Activated T-cell treated with anti-CD3 and anti-CD28 coated beads, Interleukin-2, amount 50 U/mL, for 72 hours (primary cell): Measurements from ENCODE around the gene KRTAP22-2. TPM values are rescaled to one million over a fixed set of nuclear protein-coding genes. Genes with fewer than 3 reads are reported as not detected.

Experiments used
- ATAC-seq, 2 donors: fragments of 150-1000 bp; cut with Tn5 transposase; replicated peaks in 1 of 2; 2 replicates each; pipeline ENCODE4 v1.10.0; 2021; ENCODE audit warnings: moderate library complexity in 2 of 2, mild to moderate bottlenecking in 1 of 2
- DNase-seq, 2 donors: peaks; one replicate each; pipeline ENCODE4 v3.0.0; 2021 to 2022; ENCODE audit warnings: mixed read lengths in 1 of 2
- H3K27ac Mint-ChIP-seq: one replicate; pipeline ENCODE4 v1.8.0; 2022; ENCODE audit warnings: mild to moderate bottlenecking, moderate library complexity, mixed read lengths
- H3K27me3 Mint-ChIP-seq: one replicate; pipeline ENCODE4 v1.8.0; 2022; ENCODE audit warnings: low read depth, mixed read lengths
- H3K36me3 Mint-ChIP-seq, 2 donors: one replicate each; pipeline ENCODE4 v1.8.0; 2022; ENCODE audit warnings: mixed read lengths in 2 of 2, mild to moderate bottlenecking in 1 of 2; ENCODE audit not compliant: insufficient read depth in 2 of 2
- H3K4me1 Mint-ChIP-seq: one replicate; pipeline ENCODE4 v1.8.0; 2022; ENCODE audit warnings: low read depth, mixed read lengths
- H3K4me3 Mint-ChIP-seq, 2 donors: one replicate each; pipeline ENCODE4 v1.8.0; 2022; ENCODE audit warnings: mild to moderate bottlenecking in 2 of 2, mixed read lengths in 2 of 2, moderate library complexity in 2 of 2
- H3K9me3 Mint-ChIP-seq, 2 donors: one replicate each; pipeline ENCODE4 v1.8.0; 2022; ENCODE audit warnings: mixed read lengths in 2 of 2
- total RNA-seq, 2 donors: library from RNA; stranded (reverse); gene quantifications; one replicate each; pipeline ENCODE4 v1.2.3, GENCODE V29; 2022

The KRTAP22-2 gene
- total RNA-seq, 2 donors from 2014 or later, result not detected

- ATAC-seq, result no peak
- H3K9me3 Mint-ChIP-seq, result peaks cover 3 to 4% of the 10 kb centered on the region in 2 donors
- H3K36me3 Mint-ChIP-seq, result no peaks in the 10 kb centered on the region
These were observed 10.6 kb upstream of the KRTAP22-2 start, which contains the start of gene KRTAP22-1 for GRCh38 chr21:30600787-30601186. KRTAP22-1 (plus strand) TSS chr21:30601087.

GRCh38 chr21:30598802-30599201, 8.6 kb upstream of the KRTAP22-2 start, which contains the start of gene KRTAP6-2:
KRTAP6-2 (minus strand) TSS chr21:30598902; CDS start chr21:30598874, 28 bp downstream.
- ATAC-seq (no peak), DNase-seq (no peak)
- Mint-ChIP-seq H3K4me1 (no peaks in the 10 kb centered on the region), H3K27me3 (no peaks in the 10 kb centered on the region), H3K36me3 (no peaks in the 10 kb centered on the region), H3K4me3 (no peak within 1 kb of the TSS), H3K9me3 (peaks cover 0 to 4% of the 10 kb centered on the region in 2 donors), H3K27ac (no peak within 1 kb of the TSS)

More at GRCh38 chr21:30600787-30601186, 10.6 kb upstream of the KRTAP22-2 start, which contains the start of gene KRTAP22-1:
- H3K4me3 Mint-ChIP-seq, result no peak within 1 kb of the TSS
- H3K27ac Mint-ChIP-seq, result no peak within 1 kb of the TSS
- H3K27me3 Mint-ChIP-seq, result no peaks in the 10 kb centered on the region
- DNase-seq, result no peak
- no peaks in the 10 kb centered on the region for H3K4me1 Mint-ChIP-seq

- H3K4me3 Mint-ChIP-seq, result no peak within 1 kb of the TSS
- H3K9me3 Mint-ChIP-seq, result peaks cover 0 to 2% of the 10 kb centered on the region in 2 donors
- ATAC-seq, result no peak
- H3K4me1 Mint-ChIP-seq, result no peaks in the 10 kb centered on the region
- no peak for DNase-seq
- H3K27ac Mint-ChIP-seq, result no peak within 1 kb of the TSS
- H3K36me3 Mint-ChIP-seq, result no peaks in the 10 kb centered on the region
- no peaks in the 10 kb centered on the region for H3K27me3 Mint-ChIP-seq
These were observed 1.9 kb upstream of the KRTAP22-2 start, which contains the start of gene KRTAP6-3 for GRCh38 chr21:30592140-30592539. KRTAP6-3 (plus strand) TSS chr21:30592440; CDS start chr21:30592446, 6 bp downstream.

- Mint-ChIP-seq H3K27me3 (no peaks in the 10 kb centered on the region), H3K4me1 (no peaks in the 10 kb centered on the region), H3K9me3 (no peaks in the 10 kb centered on the region), H3K27ac (no peak overlapping the region), H3K4me3 (no peak overlapping the region), H3K36me3 (no peaks in the 10 kb centered on the region)
- DNase-seq (no peak), ATAC-seq (no peak)
These were observed 7.3 kb downstream of the KRTAP22-2 start for GRCh38 chr21:30582870-30583269.

GRCh38 chr21:30580132-30580531, 10.1 kb downstream of the KRTAP22-2 start:
- Mint-ChIP-seq H3K4me3 (no peak overlapping the region), H3K36me3 (no peaks in the 10 kb centered on the region), H3K9me3 (peaks cover 0 to 3% of the 10 kb centered on the region in 2 donors), H3K27me3 (no peaks in the 10 kb centered on the region), H3K27ac (no peak overlapping the region), H3K4me1 (no peaks in the 10 kb centered on the region)
- DNase-seq, result no peak
- ATAC-seq, result no peak

GRCh38 chr21:30579346-30579745, 10.9 kb downstream of the KRTAP22-2 start:
- no peak for DNase-seq
- Mint-ChIP-seq H3K36me3 (no peaks in the 10 kb centered on the region), H3K4me3 (no peak overlapping the region), H3K9me3 (peaks cover 0 to 3% of the 10 kb centered on the region in 2 donors), H3K27ac (no peak overlapping the region), H3K4me1 (no peaks in the 10 kb centered on the region), H3K27me3 (no peaks in the 10 kb centered on the region)
- no peak for ATAC-seq

GRCh38 chr21:30577766-30578165, 12.4 kb downstream of the KRTAP22-2 start:
- peaks cover 0 to 3% of the 10 kb centered on the region in 2 donors for H3K9me3 Mint-ChIP-seq
- H3K4me1 Mint-ChIP-seq, result no peaks in the 10 kb centered on the region
- no peak overlapping the region for H3K27ac Mint-ChIP-seq
- no peaks in the 10 kb centered on the region for H3K27me3 Mint-ChIP-seq
- H3K36me3 Mint-ChIP-seq, result no peaks in the 10 kb centered on the region
- H3K4me3 Mint-ChIP-seq, result no peak overlapping the region
- DNase-seq (no peak), ATAC-seq (no peak)

- H3K27me3 Mint-ChIP-seq, result no peaks in the 10 kb centered on the region
- H3K4me1 Mint-ChIP-seq, result no peaks in the 10 kb centered on the region
- H3K36me3 Mint-ChIP-seq, result no peaks in the 10 kb centered on the region
- H3K4me3 Mint-ChIP-seq, result no peak overlapping the region
- DNase-seq, result no peak
- no peak for ATAC-seq
- no peak overlapping the region for H3K27ac Mint-ChIP-seq
- peaks cover 0 to 2% of the 10 kb centered on the region in 2 donors for H3K9me3 Mint-ChIP-seq
These were observed 22.6 kb downstream of the KRTAP22-2 start for GRCh38 chr21:30567617-30568016.

- H3K4me3 Mint-ChIP-seq, result no peak overlapping the region
- H3K9me3 Mint-ChIP-seq, result no peaks in the 10 kb centered on the region
- no peak overlapping the region for H3K27ac Mint-ChIP-seq
- H3K36me3 Mint-ChIP-seq, result no peaks in the 10 kb centered on the region
- H3K27me3 Mint-ChIP-seq, result no peaks in the 10 kb centered on the region
- ATAC-seq, result no peak
- H3K4me1 Mint-ChIP-seq, result no peaks in the 10 kb centered on the region
- no peak for DNase-seq
These were observed 26.6 kb downstream of the KRTAP22-2 start for GRCh38 chr21:30563630-30564029.

GRCh38 chr21:30563072-30563471, 27.1 kb downstream of the KRTAP22-2 start:
- DNase-seq (no peak), ATAC-seq (no peak)
- no peaks in the 10 kb centered on the region for H3K4me1 Mint-ChIP-seq
- no peaks in the 10 kb centered on the region for H3K36me3 Mint-ChIP-seq
- H3K27ac Mint-ChIP-seq, result no peak overlapping the region
- no peaks in the 10 kb centered on the region for H3K27me3 Mint-ChIP-seq
- no peaks in the 10 kb centered on the region for H3K9me3 Mint-ChIP-seq
- H3K4me3 Mint-ChIP-seq, result no peak overlapping the region

- Mint-ChIP-seq H3K4me3 (no peak overlapping the region), H3K27ac (no peak overlapping the region), H3K27me3 (no peaks in the 10 kb centered on the region), H3K36me3 (no peaks in the 10 kb centered on the region), H3K4me1 (no peaks in the 10 kb centered on the region), H3K9me3 (no peaks in the 10 kb centered on the region)
- DNase-seq (no peak), ATAC-seq (no peak)
These were observed 28.2 kb downstream of the KRTAP22-2 start for GRCh38 chr21:30561957-30562356.

- Mint-ChIP-seq H3K36me3 (no peaks in the 10 kb centered on the region), H3K27ac (no peak within 1 kb of the TSS), H3K4me3 (no peak within 1 kb of the TSS), H3K4me1 (no peaks in the 10 kb centered on the region), H3K9me3 (no peaks in the 10 kb centered on the region), H3K27me3 (no peaks in the 10 kb centered on the region)
- ATAC-seq, result no peak
- no peak for DNase-seq
These were observed 28.8 kb downstream of the KRTAP22-2 start, which contains the start of gene KRTAP19-7 for GRCh38 chr21:30561264-30561895. KRTAP19-7 (minus strand) TSS chr21:30561314; CDS start chr21:30561289, 25 bp downstream.

GRCh38 chr21:30555095-30555494, 35.1 kb downstream of the KRTAP22-2 start:
- no peak for ATAC-seq
- H3K36me3 Mint-ChIP-seq, result no peaks in the 10 kb centered on the region
- DNase-seq, result no peak
- no peak overlapping the region for H3K27ac Mint-ChIP-seq
- H3K4me3 Mint-ChIP-seq, result no peak overlapping the region
- no peaks in the 10 kb centered on the region for H3K27me3 Mint-ChIP-seq
- no peaks in the 10 kb centered on the region for H3K4me1 Mint-ChIP-seq
- H3K9me3 Mint-ChIP-seq, result peaks cover 4 to 6% of the 10 kb centered on the region in 2 donors

- ATAC-seq (no peak), DNase-seq (no peak)
- Mint-ChIP-seq H3K36me3 (no peaks in the 10 kb centered on the region), H3K4me3 (no peak overlapping the region), H3K27ac (no peak overlapping the region), H3K4me1 (no peaks in the 10 kb centered on the region), H3K27me3 (peaks cover 5% of the 10 kb centered on the region), H3K9me3 (peaks cover 4 to 8% of the 10 kb centered on the region in 2 donors)
These were observed 37.4 kb downstream of the KRTAP22-2 start for GRCh38 chr21:30552782-30553181.
